GM21360 (cell line): ENCODE data around the gene CYBC1.

ENCODE experiments used
- ATAC-seq: cut with Tn5 transposase; IDR thresholded peaks from one replicate; pipeline ENCODE4 v1.9.1; 2021; ENCODE audit warnings: mild to moderate bottlenecking, moderate library complexity; ENCODE audit not compliant: unreplicated experiment

Gene CYBC1

DNA sequence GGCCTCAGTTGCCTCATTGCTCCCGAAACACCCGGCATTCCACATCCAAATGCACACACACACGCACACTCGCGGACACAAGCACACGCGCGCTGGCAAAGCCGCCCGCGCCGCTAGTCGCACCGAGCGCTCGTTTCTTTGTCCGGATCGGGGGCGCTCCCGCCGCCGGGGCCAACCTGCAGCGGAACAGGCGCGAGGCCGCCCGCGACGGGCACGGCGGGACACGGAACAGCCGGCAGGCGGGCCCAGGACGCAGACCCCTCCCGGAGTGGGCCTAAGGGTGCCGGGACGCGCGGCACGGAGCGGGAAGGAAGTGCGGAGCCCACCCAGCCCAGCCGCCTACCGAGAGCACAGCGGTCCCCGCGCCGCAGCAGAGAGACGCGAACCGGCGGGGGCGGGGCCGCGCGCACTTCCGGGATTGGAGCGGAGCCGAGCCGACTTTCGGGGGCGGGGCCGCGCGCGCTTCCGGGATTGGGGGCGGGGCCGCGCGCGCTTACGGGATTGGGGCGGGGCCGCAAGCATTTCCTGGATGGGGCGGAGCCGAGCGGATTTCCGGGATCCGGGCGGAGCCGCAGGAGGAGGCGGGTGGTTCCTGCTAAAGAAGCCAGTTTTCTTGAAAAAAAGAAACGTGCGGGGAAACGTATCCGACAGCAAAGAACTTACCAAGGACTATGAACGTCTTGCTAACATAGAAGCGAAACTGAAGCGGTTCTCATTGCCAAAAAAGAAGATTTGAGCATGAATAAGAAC lies at the start of gene CYBC1:
Gene CYBC1, minus strand, starts transcription at position 396 of the 750 bp plus-strand sequence. CDS start 1,498 bp downstream, outside the sequence.
- ATAC-seq, result peak; percentile 64

DNA sequence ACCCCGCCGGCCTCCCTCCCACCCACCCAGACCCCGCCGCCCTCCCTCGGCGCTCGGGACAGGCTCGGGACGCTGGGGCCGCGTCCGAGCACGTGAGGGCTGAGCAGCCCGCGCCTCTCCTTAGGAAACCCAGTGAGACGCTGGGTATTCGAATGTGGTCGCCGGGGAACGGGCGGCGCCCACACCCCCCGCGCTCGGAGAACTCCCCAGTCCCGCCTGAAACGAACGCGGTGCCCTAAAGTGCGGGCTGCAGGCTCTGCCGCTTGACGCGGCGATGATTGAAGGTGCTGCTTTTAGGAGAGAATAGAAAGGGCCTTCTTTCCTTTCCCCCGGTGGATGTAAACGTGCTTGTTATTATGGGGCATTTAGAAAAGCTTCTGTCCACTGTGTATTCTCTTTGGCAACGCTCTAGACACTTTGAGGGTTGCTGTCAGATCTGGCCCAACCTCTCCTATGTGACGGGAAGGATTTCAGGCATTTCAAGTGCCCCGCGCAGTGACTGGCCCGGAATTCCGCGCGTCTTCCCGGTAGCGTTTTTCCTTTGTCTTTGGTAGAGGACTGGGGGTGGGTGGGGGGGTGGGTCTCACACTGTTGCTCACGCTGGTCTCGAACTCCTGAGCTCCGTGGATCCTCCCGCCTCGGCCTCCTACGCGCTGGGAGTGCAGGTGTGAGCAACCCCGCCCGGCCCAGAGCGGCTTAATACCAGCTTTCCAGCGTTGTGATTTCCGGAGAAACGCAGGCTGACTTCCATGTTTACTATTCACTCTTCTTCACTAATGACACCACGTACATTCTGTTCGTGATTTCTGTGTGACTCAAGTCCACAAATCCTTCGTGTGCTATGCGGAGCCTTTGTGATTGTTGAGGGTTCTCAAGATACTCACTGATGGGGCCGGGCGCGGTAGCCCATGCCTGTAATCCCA lies 47.2 kb upstream of the CYBC1 start:
- peak; percentile 3 for ATAC-seq

DNA sequence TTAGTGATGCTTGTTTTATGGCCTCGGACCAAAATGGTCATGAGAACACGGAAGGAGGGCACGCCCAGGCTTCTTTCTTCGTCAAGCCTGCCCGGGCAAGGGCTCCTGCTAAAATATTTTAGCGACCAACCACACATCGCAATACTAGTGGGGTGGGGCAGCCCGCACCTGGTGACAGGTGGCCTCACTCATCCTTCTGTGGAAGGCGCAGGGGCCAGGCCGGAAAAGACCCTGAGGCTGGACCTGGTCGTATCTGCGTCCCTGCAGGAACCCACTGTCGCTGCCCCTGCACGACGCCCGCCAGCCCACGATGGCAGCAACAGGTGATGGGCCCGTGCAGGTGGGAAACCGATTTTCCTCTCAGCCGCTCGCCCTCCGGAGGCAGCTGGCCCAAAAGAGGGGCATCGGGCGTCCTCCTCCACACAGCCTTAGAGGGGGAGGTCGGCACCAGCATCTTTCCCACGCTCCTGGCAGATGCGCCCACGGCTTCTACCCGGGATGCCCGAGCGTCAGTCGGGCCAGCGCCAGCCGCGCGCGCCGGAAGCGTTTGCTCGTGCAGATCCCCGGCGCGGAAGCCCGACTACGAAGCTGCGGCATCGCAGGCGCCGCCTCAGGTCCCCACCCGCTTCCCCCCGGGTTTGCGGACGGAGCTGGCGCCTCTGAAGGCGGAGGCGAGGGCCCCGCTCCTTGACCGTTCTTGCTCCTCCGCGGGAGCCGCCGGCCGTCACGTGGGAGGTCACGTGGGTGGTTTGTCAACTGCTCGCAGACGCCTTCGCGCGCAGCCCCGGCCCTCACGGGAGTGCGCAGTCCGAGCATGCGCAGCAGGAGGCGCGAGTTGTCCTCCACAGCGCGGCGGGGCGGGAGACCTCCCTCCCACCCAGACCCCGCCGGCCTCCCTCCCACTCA lies 46.2 kb upstream of the CYBC1 start:
- peak; percentile 49 for ATAC-seq

DNA sequence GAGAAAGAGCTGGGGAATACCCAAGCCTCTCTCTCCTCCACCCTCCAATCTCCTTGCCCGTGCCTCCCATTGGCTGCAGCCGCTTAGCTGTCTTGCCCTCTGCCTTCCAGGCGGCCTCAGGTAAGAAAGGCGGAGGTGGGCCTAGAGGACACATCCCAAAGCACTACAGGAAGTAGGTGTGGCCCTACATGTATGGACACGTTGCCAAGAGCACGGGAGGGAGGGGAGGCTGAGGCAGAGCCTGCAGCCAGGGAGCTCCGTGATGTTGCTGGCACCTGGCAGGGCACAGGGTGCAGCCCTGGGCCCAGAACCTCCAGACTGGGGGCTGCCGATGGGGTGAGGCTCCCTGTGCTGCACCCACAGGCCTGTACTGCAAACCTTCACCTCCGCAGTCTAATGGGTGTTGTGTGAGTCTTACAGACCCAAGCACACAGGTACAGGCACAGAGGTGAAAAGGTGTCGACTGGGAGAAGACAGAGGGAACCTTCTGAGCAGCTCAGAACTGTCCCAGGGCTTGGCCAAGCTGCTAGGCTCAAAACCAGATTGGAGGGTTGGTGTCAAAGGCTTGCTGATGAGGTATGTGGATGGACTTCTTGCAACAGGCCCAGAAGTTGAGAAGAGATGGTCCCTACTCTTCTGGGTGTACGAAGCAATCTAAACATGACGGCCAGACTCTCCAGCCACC lies 45.4 kb upstream of the CYBC1 start:
- ATAC-seq, result no peak

DNA sequence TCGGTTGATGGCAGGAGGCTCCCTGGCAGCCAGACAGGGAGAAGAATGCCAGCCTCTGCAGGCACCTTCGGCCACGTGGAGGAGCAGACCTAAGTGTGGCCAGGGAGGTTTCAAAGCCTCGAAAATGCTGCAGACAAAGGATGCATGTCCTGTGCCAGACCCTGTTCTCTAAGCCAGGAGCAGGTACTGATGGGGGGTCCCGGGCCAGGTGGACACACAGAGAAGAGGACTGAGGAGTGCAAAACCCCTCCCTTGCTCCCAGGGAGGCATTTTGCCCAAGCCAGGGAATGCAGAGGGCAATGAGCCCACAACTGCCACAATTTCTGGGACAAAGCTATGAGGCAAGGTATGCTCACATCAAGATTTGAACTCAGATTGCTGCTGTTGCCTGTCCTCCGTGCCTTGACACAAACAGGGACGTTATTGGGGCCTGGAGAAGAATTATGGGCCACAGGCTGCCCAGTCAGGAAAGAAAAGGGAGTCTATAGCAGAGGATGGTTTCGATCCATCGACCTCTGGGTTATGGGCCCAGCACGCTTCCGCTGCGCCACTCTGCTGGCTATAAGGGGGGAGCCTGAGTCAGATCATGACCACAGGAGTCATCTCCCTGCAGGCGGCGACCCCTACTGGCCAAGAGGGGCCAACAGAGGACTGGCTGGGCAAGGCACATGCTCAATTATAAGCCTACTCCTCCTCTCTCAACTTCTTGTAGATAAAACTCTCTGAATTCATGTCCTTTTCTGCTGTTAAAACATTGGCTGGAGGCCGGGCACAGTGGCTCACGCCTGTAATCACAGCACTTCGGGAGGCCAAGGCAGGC lies 43.9 kb upstream of the CYBC1 start:
- ATAC-seq, result peak; percentile 45

DNA sequence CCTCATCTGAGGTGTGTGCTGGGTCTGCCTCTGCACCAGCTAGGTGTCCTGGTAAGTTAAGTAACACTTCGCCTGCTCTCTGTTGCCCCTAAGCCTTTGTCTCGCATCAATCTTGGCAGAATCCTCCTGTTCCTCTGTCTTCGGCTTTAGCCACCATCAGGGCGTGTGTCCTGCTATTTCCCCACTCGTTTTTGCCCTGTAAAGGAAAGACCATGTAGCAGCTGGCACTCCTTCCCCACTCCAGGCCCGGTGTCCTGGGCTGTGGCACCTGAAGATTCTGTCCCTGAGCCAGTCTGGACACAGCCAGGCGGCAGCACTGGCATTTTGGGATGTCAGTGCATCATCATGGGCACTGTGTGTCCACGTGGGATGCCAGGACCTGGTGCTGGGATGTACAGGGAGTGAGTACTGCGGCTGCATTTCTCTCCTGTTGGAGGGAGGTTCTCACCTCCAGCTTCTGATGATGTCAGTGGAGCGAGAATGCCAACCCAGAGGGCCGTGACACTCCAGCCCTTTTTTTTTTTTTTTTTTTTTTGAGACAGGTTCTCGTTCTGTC lies 42.8 kb upstream of the CYBC1 start:
- ATAC-seq, result no peak

DNA sequence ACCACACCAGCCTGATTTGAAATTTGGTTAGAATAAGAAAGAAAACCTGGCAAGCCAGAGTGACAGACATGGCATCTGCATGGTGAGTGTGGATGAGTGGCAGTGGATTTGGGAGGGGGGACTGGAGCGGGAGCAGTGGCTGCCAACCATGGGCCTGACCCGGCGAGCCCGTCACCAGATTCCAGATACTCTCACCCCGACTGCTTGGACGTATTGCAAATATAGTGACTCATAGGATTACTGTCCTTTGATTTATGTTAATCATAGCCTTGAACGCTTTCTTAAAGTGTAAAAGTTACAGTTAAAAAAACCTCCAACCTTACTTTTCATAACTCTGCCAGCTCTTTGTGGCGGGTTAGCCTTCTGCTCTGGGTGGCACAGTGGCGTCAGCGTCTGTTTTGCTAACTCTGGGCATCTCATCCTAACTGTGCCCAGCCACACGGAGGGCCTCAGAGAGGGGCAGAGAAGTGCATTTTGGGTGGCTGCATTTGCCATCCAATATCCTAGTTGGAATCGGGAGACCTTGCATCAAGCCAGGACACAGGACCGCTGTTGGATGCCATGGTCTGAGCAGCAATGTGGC lies 42.2 kb upstream of the CYBC1 start:
- ATAC-seq, result no peak

DNA sequence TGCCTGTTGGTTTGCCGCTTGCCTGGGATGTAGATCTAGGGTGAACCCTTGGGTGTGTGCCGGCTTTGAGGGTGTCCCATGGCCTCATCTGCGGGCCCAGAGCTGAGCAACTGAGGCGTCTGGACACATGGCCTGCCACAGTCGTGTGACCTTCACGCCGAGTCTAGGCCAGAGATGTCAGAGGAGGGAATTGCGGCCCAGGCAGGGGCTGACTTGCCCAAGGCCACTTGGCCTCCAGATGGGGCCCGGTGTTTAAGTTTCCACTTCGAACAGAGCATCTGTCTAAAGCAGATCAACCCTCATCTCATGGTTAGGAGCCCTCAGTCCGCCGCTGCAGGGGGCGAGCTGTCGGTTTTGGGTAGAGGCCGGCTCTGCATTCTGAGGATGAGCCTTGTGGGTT lies 41.0 kb upstream of the CYBC1 start:
- ATAC-seq, result no peak

DNA sequence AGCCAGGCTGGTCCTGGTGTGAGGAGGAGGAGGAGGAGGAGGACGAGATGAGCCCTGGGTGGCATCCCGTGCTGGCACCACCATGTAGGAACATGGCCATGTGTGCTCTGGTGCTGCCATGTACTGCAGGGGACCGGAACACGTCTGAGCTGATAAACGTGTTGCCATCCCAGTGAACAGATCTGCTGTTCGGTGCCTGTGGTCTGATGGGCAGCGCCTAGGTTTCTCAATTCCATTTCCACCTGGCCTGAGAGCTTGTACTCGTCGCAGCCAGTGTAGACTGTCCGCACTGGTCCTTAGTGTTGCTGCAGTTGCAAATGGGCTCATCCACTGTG lies 40.6 kb upstream of the CYBC1 start:
- ATAC-seq, result no peak

DNA sequence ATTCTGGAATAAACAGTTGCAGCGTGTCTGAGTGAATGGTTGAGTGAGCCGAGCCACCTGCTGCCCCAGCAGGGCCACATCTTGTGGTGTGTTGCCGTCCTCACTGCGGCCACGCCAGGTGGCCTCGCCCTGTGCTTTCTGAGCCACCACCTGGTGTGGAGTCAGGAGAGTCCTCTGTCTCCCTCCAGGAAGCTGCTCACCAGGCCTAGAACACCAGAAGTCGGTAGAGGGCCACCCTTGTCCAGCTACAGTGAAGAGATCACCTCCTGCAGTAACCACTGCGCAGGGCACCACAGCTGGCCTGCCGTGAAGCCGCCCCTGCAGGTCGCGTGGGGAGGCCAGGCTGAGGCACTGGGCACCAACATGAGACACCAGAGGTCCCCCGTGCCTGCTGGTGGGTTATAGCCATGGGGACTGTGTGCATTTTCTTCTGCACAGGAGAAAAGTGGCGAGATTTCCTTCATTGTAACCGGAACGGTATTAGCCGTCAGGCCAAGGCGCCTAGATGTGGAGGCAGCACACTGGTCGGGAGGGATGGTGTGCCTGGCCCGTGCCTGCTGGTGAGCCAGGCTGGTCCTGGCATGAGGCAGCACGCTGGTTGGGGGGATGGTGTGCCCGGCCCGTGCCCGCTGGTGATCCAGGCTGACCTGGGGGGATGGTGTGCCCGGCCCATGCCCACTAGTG lies 40.1 kb upstream of the CYBC1 start:
- no peak for ATAC-seq

DNA sequence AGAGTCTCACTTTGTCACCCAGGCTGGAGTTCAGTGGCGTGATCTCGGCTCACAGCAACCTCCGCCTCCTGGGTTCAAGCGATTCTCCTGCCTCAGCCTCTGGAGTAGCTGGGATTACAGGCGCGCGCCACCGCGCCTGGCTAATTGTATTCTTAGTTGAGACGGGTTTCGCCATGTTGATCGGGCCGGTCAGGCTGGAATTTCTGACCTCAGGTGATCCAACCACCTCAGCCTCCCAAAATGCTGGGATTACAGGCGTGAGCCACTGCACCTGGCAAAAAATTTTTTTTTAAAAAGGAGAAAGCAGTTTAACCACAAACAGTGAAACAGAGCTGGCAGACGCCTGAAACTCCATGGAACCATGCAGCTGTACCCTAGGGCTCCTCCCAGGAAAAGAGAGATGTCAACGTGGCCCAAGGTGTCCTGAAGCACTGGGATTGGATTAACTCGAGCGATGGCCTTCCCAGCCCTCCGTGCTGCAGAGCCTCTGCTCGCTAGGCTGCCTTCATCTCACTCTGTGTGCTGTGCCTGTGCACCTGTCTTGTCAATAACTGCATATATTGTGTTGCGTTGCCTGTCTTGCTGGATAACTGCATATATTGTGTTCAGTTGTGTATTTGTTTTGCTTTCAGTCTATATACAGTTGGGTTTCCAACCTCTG lies 39.4 kb upstream of the CYBC1 start:
- no peak for ATAC-seq

DNA sequence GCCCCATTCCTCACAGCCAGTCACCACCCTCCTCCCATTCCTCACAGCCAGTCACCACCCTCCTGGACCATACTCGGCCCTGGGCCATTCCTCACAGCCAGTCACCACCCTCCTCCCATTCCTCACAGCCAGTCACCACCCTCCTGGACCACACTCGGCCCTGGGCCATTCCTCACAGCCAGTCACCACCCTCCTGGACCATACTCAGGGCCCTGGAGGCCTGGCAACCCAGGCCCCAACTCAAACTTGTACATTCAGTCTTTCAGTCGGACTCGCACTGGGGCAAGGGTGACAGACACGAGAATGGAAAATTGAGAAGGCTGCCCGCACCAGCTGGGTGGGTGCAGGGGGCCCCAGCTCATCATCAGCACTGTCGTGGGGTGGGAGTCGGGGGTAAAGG lies 38.6 kb upstream of the CYBC1 start:
- no peak for ATAC-seq

DNA sequence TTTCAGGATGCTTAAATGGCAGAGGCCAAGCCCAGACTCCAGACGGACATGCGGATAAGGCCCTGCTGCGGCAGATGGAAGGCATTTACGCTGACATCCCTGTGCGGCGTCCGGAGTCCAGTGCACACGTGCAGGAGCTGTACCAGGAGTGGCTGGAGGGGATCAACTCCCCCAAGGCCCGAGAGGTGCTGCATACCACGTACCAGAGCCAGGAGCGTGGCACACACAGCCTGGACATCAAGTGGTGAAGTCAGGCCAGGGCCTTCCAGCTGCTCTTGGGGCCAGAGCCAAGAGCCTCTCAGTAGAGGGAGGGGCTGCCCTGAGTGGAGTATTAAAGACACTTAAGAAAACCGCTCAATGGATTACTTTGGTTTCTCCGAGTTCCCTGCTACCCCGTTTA lies 37.4 kb upstream of the CYBC1 start:
- ATAC-seq, result no peak

DNA sequence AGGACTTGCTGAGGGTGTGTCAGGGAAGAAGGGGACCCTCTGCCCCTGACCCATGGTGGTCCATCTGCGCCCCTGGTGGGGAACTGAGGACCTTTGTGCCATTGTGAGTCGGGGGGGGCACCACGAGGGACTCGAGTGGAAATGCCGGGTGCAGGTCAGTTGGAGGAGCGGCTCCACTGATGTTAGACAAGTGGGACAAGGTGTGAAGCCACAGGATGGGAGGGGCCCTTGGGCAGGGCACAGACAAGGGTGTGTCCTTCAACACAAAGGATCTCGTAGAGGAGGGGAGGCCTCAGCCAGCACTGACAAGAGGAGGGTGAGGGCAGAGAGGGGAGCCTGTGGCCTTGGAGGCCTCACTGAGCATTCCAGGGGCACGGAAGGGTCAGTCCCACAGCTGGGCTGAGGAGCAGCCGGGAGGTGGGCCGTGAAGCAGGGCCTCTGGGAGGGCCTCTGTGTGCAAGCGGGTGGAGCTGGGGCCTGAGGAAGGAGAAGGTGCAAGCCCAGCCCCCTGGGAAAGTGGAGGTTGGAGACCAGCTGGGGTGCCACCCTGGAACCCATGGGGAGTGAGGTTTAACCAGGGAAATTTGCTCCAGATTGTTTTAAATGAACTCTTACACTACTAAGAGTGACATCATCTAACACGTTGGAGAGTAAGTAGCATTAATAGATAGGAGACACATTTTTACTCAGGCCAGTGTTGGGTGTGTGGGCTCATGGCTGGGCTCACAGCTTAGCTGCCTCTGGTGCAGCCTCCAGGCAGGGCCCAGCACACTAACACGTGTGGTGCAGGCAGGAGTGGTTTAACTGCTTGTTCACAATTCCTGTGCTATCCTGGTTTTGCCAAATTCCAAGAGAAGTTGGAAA lies 35.9 kb upstream of the CYBC1 start:
- no peak for ATAC-seq

DNA sequence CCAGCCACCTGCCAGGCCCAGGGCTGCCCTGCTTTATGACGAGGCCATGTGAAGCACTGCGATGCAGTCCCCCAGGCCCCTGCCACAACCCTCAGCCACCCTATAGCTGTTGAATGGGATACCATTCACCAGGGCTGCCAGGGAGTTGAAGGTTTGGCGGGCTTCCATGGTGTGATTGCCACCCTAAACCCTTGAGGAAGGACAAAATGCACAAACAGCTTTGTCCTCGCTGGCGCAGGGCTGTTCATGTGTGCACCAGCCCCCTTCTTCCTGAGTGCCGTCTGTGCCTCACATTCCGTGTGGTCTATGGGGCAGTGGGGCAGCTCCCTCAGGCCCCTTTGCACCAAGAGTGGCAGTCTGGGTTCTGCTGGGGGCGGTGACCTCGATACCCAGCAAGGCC lies 33.3 kb upstream of the CYBC1 start:
- no peak for ATAC-seq

DNA sequence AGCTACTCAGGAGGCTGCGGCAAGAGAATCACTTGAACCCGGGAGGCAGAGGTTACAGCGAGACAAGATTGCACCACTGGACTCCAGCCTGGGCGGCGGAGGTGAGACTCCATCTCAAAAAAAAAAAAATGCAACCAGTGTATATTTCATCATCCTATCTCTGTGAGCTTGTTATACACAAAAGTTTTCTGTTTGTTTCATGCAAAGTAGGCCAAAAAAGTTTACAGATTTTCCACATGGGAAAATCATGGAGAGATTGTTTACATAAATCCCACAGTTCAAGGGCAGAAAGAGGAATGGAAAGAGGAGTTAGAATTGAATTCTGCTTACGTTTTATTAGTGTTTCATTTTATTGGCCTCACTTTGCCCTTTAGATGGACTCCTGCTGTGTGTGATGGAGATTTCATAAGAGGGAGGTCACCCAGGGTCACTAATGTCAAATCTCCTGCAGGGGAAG lies 32.7 kb upstream of the CYBC1 start:
- no peak for ATAC-seq

DNA sequence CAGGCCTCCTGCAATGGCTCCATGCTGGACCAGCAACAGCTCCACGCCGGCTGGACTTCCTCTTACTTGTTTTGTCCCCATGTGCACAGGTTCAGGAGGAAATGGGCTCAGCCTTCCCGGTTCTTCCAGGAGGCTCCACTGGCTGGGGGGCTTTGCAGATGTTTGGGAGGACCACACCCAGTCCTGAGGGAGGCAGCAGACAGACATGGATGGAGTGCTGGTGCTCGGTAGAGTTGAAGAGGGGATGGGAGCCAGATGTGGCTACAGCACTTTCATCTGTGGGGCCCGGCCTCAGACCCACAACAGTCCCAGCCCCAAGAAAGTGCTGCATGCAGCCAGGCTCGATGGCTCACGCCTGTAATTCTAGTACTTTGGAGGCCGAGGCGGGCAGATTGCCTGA lies 29.8 kb upstream of the CYBC1 start:
- no peak for ATAC-seq
